Stimulated activated CD8-positive, alpha-beta memory T cell treated with anti-CD3 and anti-CD28 coated beads, Interleukin-7, amount 100 ng/mL, for 48 hours (primary cell): ENCODE results near the gene CSF2RB.

ENCODE experiments used
- DNase-seq, 2 donors: peaks; one replicate each; pipeline ENCODE4 v3.0.0-alpha.2; 2020; ENCODE audit warnings: low read depth in 1 of 2; ENCODE audit errors: extremely low read depth in 1 of 2

Gene CSF2RB

GRCh38 chr22:36887162-36887561, 26.3 kb upstream of the CSF2RB start:
- no peak for DNase-seq

GRCh38 chr22:36891646-36892045, 21.8 kb upstream of the CSF2RB start:
- no peak for DNase-seq

- DNase-seq, result no peak
These were observed 21.1 kb upstream of the CSF2RB start for GRCh38 chr22:36892292-36892691.

GRCh38 chr22:36893262-36893661, 20.2 kb upstream of the CSF2RB start:
- no peak for DNase-seq

GRCh38 chr22:36894266-36894665, 19.2 kb upstream of the CSF2RB start:
- no peak for DNase-seq

- no peak for DNase-seq
These were observed 15.8 kb upstream of the CSF2RB start for GRCh38 chr22:36897611-36898010.

- DNase-seq, result no peak
These were observed 14.7 kb upstream of the CSF2RB start for GRCh38 chr22:36898690-36899089.

- no peak for DNase-seq
These were observed 13.9 kb upstream of the CSF2RB start for GRCh38 chr22:36899498-36899897.

- DNase-seq, result no peak
These were observed 13.2 kb upstream of the CSF2RB start for GRCh38 chr22:36900225-36900624.

- DNase-seq, result no peak
These were observed 12.5 kb upstream of the CSF2RB start for GRCh38 chr22:36900880-36901279.

GRCh38 chr22:36901411-36902142, 11.9 kb upstream of the CSF2RB start:
- DNase-seq, result peak in 1 of 2 donors; percentile 23

GRCh38 chr22:36902143-36902926, 11.1 kb upstream of the CSF2RB start:
- no peak for DNase-seq

GRCh38 chr22:36904260-36904880, 9.1 kb upstream of the CSF2RB start:
- no peak for DNase-seq

- no peak for DNase-seq
These were observed 5.9 kb upstream of the CSF2RB start for GRCh38 chr22:36907253-36908195.

GRCh38 chr22:36910461-36910860, 3.0 kb upstream of the CSF2RB start:
- no peak for DNase-seq

- no peak for DNase-seq
These were observed 1.4 kb upstream of the CSF2RB start for GRCh38 chr22:36911887-36912661.

- no peak for DNase-seq
These were observed 568 bp upstream of the CSF2RB start for GRCh38 chr22:36912694-36913426.

- no peak for DNase-seq
These were observed 943 bp downstream of the CSF2RB start for GRCh38 chr22:36914390-36914752.

- no peak for DNase-seq
These were observed 2.6 kb downstream of the CSF2RB start for GRCh38 chr22:36916034-36916433.
